LoVo (cell line): ENCODE results near the gene TTC39B.
"Not testable (repeated sequence)": the region's sequence is repeated elsewhere in the genome, so short reads cannot be mapped to it uniquely, and the experiment has no call there.

Source experiments
- DNase-seq: peaks from one replicate; pipeline ENCODE4 v3.0.0-alpha.2; 2016; ENCODE audit warnings: low spot score

The TTC39B gene

GRCh38 chr9:15306757-15307522 lies at the start of gene TTC39B:
Gene TTC39B, minus strand, starts transcription at chr9:15307216. Its CDS starts 91 bp downstream, at chr9:15307125.
- DNase-seq, result peak; percentile 95

DNA sequence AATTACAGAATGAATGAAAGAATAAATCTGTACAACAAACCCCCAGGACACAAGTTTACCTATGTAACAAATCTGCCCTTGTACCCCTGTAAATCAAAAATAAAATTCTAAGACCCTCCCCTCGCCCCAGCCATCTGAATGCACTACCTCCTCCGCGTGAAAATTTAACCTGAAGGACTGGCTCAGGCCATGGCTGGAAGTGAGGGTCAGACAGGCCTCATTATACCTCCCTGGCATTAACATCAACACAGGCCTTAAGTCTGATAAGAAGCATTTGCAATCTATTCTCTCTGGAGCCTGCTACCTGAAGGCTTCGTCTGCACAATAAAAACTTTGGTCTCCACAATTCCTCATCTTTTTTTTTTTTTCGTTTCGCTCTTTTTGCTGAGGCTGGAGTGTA lies 48.7 kb upstream of the TTC39B start:
- DNase-seq, result no peak

- DNase-seq, result no peak
Measured at GRCh38 chr9:15354713-15355112, 47.7 kb upstream of the TTC39B start.

DNA sequence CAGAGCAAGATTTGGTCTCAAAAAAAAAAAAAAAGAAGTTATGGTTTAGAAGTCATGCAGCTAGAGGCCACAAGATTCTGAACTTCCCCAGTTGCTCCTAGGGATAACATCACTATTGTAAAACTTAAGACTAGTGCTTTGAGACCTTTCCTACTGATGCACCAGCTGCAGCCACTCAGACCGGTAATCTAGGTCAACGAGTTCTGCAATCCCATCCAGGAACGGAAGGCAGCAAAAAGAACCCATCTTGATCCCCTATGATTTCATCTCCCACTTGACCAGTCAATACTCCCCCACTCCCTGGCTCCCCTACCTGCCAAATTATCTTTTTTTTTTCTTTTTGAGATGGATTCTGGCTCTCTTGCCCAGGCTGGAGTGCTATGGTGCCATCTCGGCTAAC lies 46.9 kb upstream of the TTC39B start:
- no peak for DNase-seq

- no peak for DNase-seq
Measured at GRCh38 chr9:15352306-15352705, 45.3 kb upstream of the TTC39B start.

- DNase-seq, result peak; percentile 46
Measured at GRCh38 chr9:15349892-15350761, 43.1 kb upstream of the TTC39B start.

DNA sequence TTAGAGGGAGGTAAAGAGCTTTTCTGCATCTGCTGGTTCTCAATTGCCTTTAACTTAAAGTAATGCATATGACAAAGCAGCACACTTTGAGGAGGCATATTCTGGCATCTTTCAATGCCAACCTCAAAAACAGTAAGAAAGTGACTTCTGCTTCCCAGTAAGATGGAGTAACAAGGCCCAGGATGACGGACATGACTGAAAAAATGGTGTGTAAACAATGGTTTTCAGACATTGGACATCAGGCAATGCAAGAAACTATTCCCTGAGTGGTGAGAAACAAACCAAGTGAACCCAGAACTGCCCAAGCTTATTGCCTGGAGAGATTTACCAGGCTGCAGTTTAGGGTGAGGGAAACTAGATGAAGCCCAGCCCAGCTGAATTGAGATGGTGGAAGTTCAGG lies 39.8 kb upstream of the TTC39B start:
- no peak for DNase-seq

GRCh38 chr9:15344191-15344590 lies 37.2 kb upstream of the TTC39B start:
- no peak for DNase-seq

DNA sequence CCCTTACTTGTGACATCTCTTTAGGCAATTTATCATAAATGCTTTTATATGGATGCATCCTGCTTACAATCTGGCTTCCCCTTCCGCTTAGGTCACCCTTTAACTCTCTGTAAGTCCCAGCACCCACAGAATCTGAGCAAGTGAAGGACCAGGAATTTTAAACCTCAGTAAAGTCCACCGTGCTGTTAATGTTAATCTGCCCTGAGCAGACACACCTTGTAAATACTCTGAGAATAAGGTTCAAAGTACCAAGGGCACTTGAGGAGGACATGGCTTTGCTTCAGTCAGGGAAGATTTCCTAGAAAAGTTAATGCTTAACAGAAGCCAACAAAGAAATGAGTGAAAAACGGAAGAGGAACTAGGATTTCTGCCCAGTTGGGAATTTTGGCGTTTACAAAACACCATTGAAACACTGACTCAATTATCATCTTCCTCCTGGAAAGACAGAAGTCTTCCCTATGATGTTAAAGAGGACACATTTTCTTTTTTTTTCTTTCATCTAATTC lies 26.4 kb upstream of the TTC39B start:
- DNase-seq, result peak; percentile 69

- no peak for DNase-seq
Measured at GRCh38 chr9:15332939-15333338, 25.9 kb upstream of the TTC39B start.

GRCh38 chr9:15329539-15330109 lies 22.6 kb upstream of the TTC39B start:
- DNase-seq, result no peak

- no peak for DNase-seq
Measured at GRCh38 chr9:15328946-15329345, 21.9 kb upstream of the TTC39B start.

DNA sequence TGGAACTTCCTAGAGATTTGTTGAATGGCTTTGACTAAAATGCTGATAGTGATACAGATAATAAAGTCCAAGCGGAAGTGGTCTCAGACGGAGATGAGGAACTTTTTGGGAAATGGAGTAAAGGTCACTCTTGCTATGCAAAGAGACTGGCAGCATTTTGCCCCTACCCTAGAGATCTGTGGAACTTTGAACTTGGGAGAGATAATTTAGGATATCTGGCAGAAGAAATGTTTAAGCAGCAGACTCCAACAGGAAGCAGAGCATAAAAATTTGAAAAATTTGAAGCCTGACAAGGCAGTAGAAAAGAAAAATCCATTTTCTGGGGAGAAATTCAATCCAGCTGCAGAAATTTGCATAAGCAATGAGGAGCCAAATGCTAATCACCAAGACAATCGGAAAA lies 15.7 kb upstream of the TTC39B start:
- not testable (repeated sequence) for DNase-seq

GRCh38 chr9:15319661-15320060 lies 12.6 kb upstream of the TTC39B start:
- not testable (repeated sequence) for DNase-seq

DNA sequence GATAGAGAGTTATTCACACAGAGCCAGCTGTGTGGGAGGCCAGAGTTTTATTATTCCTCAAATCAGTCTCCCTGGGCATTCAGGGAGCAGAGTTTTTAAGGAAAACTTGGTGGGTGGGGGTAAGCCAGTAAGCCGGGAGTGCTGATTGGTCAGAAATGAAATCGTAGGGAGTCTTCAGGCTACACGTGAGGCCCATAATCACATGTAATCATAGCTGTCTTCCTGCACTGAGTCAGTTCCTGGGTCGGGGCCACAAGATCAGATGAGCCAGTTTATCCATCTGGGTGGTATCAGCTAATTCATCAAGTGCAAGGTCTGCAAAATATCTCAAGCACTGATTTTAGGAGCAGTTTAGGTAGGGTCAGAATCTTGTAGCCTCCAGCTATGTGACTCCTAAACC lies 10.8 kb upstream of the TTC39B start:
- no peak for DNase-seq

- no peak for DNase-seq
Measured at GRCh38 chr9:15311607-15312006, 4.6 kb upstream of the TTC39B start.

DNA sequence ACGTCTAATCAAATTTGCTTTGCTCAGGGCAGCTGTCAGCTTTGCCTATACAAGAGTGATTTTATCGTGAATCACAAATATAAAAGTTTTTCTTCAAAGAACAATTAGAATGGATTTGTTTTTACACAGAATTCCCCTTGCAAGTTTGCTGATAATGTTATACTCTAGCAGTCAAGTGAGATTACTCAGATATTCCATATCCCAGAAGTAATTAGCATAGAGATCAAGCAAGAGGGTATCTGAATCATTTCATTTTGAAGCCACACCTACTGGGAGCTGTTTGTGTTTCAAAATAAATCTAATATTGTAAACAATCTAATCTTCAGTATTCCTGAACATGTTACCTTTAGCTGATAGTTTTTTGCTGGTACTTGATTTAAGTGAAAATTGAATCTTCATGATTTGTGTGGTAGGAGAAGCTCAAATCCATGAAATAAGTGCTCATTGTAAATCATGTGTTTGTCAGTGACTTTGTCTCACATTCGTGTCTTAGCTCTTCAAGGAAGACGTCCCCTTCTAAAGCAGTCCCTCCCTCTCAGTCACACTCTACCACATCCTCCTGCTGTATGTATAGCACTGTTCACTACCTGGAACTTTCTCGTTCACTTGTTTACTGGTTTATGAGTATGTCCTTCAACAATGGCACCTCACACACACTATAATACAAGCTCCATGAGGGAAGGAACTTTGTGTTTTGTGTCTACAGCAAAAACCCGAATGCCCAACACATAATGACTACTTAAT lies 3.3 kb upstream of the TTC39B start:
- DNase-seq, result no peak

DNA sequence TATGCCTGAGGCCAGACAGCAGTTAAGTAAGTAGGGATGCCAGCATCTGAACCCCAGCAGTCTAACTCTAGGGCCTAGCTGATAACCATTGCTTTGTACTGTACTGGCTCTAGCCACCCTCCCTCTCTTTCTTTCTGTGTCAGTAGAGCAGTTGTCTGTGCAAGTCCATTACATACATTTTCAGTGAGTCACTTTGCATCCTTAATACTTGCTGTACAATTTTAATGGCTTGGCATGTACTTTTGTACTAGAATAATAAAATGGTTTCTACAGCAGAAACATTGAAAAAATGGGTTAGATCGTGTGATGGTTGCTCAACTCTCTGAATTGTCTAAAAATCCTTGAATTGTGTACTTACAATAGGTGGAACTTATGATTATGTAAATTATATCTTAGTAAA lies 1.5 kb upstream of the TTC39B start:
- DNase-seq, result no peak

DNA sequence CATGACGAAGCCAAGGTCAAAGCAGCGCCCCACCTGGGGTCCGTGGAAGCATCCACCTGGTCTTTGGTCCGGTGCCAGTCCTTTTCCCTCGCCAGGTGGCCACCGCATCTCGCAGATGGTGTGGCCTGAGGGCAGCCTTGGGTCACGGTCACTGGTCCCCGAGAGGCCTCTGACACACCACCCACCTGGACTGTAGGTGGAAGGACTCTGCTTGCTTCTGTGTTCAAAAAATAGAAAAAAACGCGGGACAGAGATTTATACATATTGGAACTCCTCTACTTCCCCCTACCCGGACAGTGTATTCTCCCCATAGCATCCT lies 466 bp upstream of the TTC39B start:
- DNase-seq, result no peak

GRCh38 chr9:15306068-15306756 lies 804 bp downstream of the TTC39B start:
- DNase-seq, result peak; percentile 11

DNA sequence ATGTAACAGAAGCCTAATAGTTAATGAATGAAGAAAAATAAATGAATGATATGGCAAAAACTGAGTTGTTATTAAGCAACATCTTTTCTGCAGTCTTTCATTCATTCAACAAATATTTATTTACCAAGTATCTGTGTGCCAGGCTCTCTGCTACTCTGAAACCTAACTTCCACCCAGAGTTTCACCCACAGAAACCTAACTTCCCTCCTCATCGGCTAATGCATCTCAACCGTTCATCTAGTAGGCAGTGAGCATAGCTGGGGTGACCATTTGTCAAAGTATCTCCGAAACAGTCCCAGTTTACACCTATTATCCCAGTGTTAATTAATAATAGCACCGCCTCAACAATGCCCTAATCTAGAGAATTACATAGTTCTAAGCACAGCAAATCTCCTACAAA lies 1.5 kb downstream of the TTC39B start:
- DNase-seq, result no peak

- DNase-seq, result no peak
Measured at GRCh38 chr9:15304632-15305031, 2.4 kb downstream of the TTC39B start.
